H1 (cell line): ENCODE data around the gene ADAT3. TPM values are rescaled to one million over a fixed set of nuclear protein-coding genes. Genes with fewer than 3 reads are reported as not detected.
A peak's percentile ranks its signal among the peaks of the same experiment; 100 is the strongest.

ENCODE experiments used
- CTCF ChIA-PET: fragments of 300-600 bp; sonication (Branson Sonifier 250); formaldehyde crosslinking; loops from one replicate; lab custom pipeline; 2021; ENCODE audit not compliant: partially characterized antibody; lab: Charles Lee
- POLR2A ChIA-PET: fragments of 300-600 bp; sonication (Branson Sonifier 250); formaldehyde crosslinking; loops from one replicate; lab custom pipeline; 2021; ENCODE audit warnings: inconsistent platforms; ENCODE audit not compliant: partially characterized antibody; lab: Charles Lee
- DNase-seq, 2 experiments: peaks; one replicate each; pipeline versions ENCODE4 v3.0.0 to v3.0.0-alpha.2; 2010 to 2022; ENCODE audit warnings: low spot score in 2 of 2, low read depth in 1 of 2, mixed read lengths in 1 of 2
- FAIRE-seq: peaks from 2 replicates; lab custom pipeline; 2011; peaks lifted over from hg19 to GRCh38; lab: Jason Lieb, UNC
- H2AFZ ChIP-seq: 2 replicates; pipeline ENCODE4 v1.8.1; 2012; ENCODE audit warnings: low read length, inconsistent platforms
- H2AK5ac ChIP-seq: 2 replicates; pipeline ENCODE4 v1.6.1; 2013; ENCODE audit warnings: low read depth, low read length
- H2BK120ac ChIP-seq: replicated peaks from 2 replicates; pipeline ENCODE3; 2013; ENCODE audit warnings: low read depth, low read length, inconsistent platforms
- H2BK12ac ChIP-seq: 2 replicates; pipeline ENCODE4 v1.6.1; 2013; ENCODE audit warnings: low read depth, low read length
- H2BK15ac ChIP-seq: 2 replicates; pipeline ENCODE4 v1.6.1; 2013; ENCODE audit warnings: low read length
- H2BK20ac ChIP-seq: 2 replicates; pipeline ENCODE4 v1.6.1; 2013; ENCODE audit warnings: low read length
- H2BK5ac ChIP-seq: 2 replicates; pipeline ENCODE4 v1.6.1; 2013; ENCODE audit warnings: low read depth, low read length
- H3K14ac ChIP-seq: 2 replicates; pipeline ENCODE4 v1.6.1; 2013; ENCODE audit warnings: inconsistent platforms; ENCODE audit not compliant: insufficient read length
- H3K18ac ChIP-seq: 2 replicates; pipeline ENCODE4 v1.6.1; 2013; ENCODE audit warnings: low read length; ENCODE audit errors: extremely low read depth
- H3K23ac ChIP-seq: 2 replicates; pipeline ENCODE4 v1.6.1; 2013; ENCODE audit warnings: inconsistent platforms; ENCODE audit not compliant: insufficient read length
- H3K23me2 ChIP-seq: 2 replicates; pipeline ENCODE4 v1.6.1; 2013; ENCODE audit warnings: low read depth, low read length
- H3K27ac ChIP-seq: 2 replicates; pipeline ENCODE4 v1.6.1; 2011; ENCODE audit warnings: low read depth, low read length, inconsistent platforms
- H3K27me3 ChIP-seq, 4 experiments: replicated peaks in 1 of 4; 1 replicate in 1 of 4; 2 replicates in 3 of 4; pipeline versions ENCODE4 v1.6.1 to v1.8.1; 2011 to 2013; ENCODE audit warnings: low read length in 3 of 4, mild to moderate bottlenecking in 3 of 4, inconsistent platforms in 2 of 4, mixed read lengths in 2 of 4, moderate library complexity in 1 of 4; ENCODE audit not compliant: control insufficient read depth in 3 of 4, insufficient read depth in 3 of 4; ENCODE audit errors: extremely low read depth in 1 of 4
- H3K36me3 ChIP-seq, 4 experiments: 2 replicates each; pipeline versions ENCODE4 v1.6.1 to v1.8.1; 2011 to 2013; ENCODE audit warnings: mild to moderate bottlenecking in 4 of 4, low read length in 3 of 4, moderate library complexity in 2 of 4, control low read depth in 1 of 4, inconsistent platforms in 1 of 4; ENCODE audit not compliant: insufficient read depth in 4 of 4, control insufficient read depth in 2 of 4
- H3K4ac ChIP-seq: replicated peaks from 2 replicates; pipeline ENCODE3; 2013; ENCODE audit warnings: low read length, low read depth, mixed read lengths, inconsistent platforms; ENCODE audit not compliant: insufficient read length
- H3K4me1 ChIP-seq, 4 experiments: replicated peaks in 1 of 4; 1 replicate in 1 of 4; 2 replicates in 3 of 4; pipeline versions ENCODE4 v1.6.1 to v1.8.1; 2011 to 2013; ENCODE audit warnings: low read length in 3 of 4, inconsistent platforms in 2 of 4, mixed read lengths in 1 of 4; ENCODE audit not compliant: insufficient read depth in 4 of 4, control insufficient read depth in 3 of 4
- H3K4me2 ChIP-seq, 2 experiments: 2 replicates each; pipeline versions ENCODE4 v1.6.1 to v1.8.1; 2011 to 2013; ENCODE audit warnings: low read depth in 2 of 2, low read length in 2 of 2, control low read depth in 1 of 2, inconsistent platforms in 1 of 2, mild to moderate bottlenecking in 1 of 2; ENCODE audit not compliant: insufficient read depth in 1 of 2
- H3K4me3 ChIP-seq, 4 experiments: fragments of 200-600, 300-600 bp in 1 of 4; sonication (generic), shearing (Covaris generic), sonication (Bioruptor Twin) in 1 of 4; 2 replicates each; pipeline versions ENCODE4 v1.5.1 to v1.8.1; 2011 to 2016; ENCODE audit warnings: low read length in 4 of 4, low read depth in 3 of 4, control low read depth in 2 of 4, inconsistent platforms in 2 of 4, mild to moderate bottlenecking in 2 of 4, mixed read lengths in 1 of 4, moderate library complexity in 1 of 4; ENCODE audit not compliant: insufficient read depth in 2 of 4; ENCODE audit errors: extremely low read depth in 1 of 4
- H3K56ac ChIP-seq: replicated peaks from 2 replicates; pipeline ENCODE3; 2013; ENCODE audit warnings: low read depth, mild to moderate bottlenecking, mixed read lengths, low read length, inconsistent platforms; ENCODE audit not compliant: insufficient read length
- H3K79me1 ChIP-seq: 2 replicates; pipeline ENCODE4 v1.6.1; 2013; ENCODE audit warnings: low read depth, low read length, control low read depth
- H3K79me2 ChIP-seq, 2 experiments: 2 replicates each; pipeline versions ENCODE4 v1.6.1 to v1.8.1; 2012 to 2013; ENCODE audit warnings: low read length in 2 of 2, mild to moderate bottlenecking in 2 of 2, inconsistent platforms in 1 of 2; ENCODE audit not compliant: insufficient read depth in 2 of 2, control insufficient read depth in 1 of 2
- H3K9ac ChIP-seq, 4 experiments: replicated peaks in 1 of 4; 1 replicate in 1 of 4; 2 replicates in 3 of 4; pipeline versions ENCODE4 v1.6.1 to v1.8.1; 2011 to 2013; ENCODE audit warnings: low read depth in 3 of 4, low read length in 3 of 4, control low read depth in 2 of 4, mild to moderate bottlenecking in 2 of 4, moderate library complexity in 2 of 4, inconsistent platforms in 1 of 4; ENCODE audit errors: extremely low read depth in 1 of 4
- H3K9me3 ChIP-seq, 2 experiments: 2 replicates each; pipeline versions ENCODE4 v1.6.1 to v1.8.1; 2012 to 2013; ENCODE audit warnings: mild to moderate bottlenecking in 2 of 2, moderate library complexity in 2 of 2, control low read depth in 1 of 2, inconsistent platforms in 1 of 2, low read depth in 1 of 2, low read length in 1 of 2, mixed read lengths in 1 of 2; ENCODE audit not compliant: insufficient read depth in 2 of 2
- H4K20me1 ChIP-seq, 2 experiments: replicated peaks in 1 of 2; 2 replicates each; pipeline versions ENCODE3 to v1.8.1; 2011 to 2013; ENCODE audit warnings: inconsistent platforms in 2 of 2, low read length in 2 of 2, mild to moderate bottlenecking in 1 of 2; ENCODE audit not compliant: insufficient read depth in 2 of 2, control insufficient read depth in 1 of 2
- H4K5ac ChIP-seq: 2 replicates; pipeline ENCODE4 v1.6.1; 2013; ENCODE audit warnings: low read length, low read depth, mixed read lengths, inconsistent platforms; ENCODE audit not compliant: insufficient read length
- H4K8ac ChIP-seq: 2 replicates; pipeline ENCODE4 v1.8.0; 2013; ENCODE audit warnings: mild to moderate bottlenecking, moderate library complexity, low read length, inconsistent platforms; ENCODE audit not compliant: insufficient read depth; ENCODE audit errors: extremely low read depth
- H4K91ac ChIP-seq: replicated peaks from 2 replicates; pipeline ENCODE3; 2013; ENCODE audit warnings: low read length, mixed read lengths, inconsistent platforms; ENCODE audit not compliant: insufficient read length
- SAP30 ChIP-seq: fragments of 300-600 bp; sonication (generic); IDR thresholded peaks from 2 replicates; pipeline ENCODE4 v1.7.1; 2012; ENCODE audit warnings: low read length, moderate library complexity, mild to moderate bottlenecking, inconsistent platforms; ENCODE audit not compliant: insufficient read depth, insufficient replicate concordance
- WGBS, 2 experiments: shearing (Covaris generic) in 1 of 2; methylation state at CpG; one replicate each; pipeline versions ENCODE4 v1.1.6 to v1.1.7; 2013 to 2015; ENCODE audit warnings: low lambda C conversion rate in 2 of 2, mixed read lengths in 2 of 2, inconsistent platforms in 1 of 2, low coverage in 1 of 2, missing lambda C conversion rate in 1 of 2; ENCODE audit not compliant: insufficient replicate concordance in 2 of 2, insufficient coverage in 1 of 2, insufficient read length in 1 of 2; ENCODE audit errors: extremely low coverage in 1 of 2, missing lambda C conversion rate in 1 of 2; 5-methylcytosine and 5-hydroxymethylcytosine counted together
- polyA plus RNA-seq, 7 experiments: library from polyadenylated mRNA; depleted of rRNA in 3 of 7; stranded (reverse) in 5 of 7; unstranded in 2 of 7; fragments of >200 nt in 5 of 7; fragments of 200-250 nt in 2 of 7; gene quantifications; 1 replicate in 5 of 7; 2 replicates in 1 of 7; 4 replicates in 1 of 7; pipeline versions ENCODE4 v1.2.1 to v1.2.3, GENCODE V29; 2011 to 2013; ENCODE audit warnings: missing spikeins in 2 of 7, mixed read lengths in 2 of 7
- total RNA-seq: library from RNA; stranded (reverse); fragmentation: NEBNext Ultra II Directional; extraction: Animal tissue kit (Norgen Biotek cat#: 25700); gene quantifications from 2 replicates; pipeline ENCODE4 v1.2.1, GENCODE V29; 2021

Gene ADAT3
- total and polyA plus RNA-seq, 2 of the 8 experiments (the other 6 are each of a cell fraction or from before 2014, with no cell fraction given), result 5.4 to 10.8 TPM

DNA sequence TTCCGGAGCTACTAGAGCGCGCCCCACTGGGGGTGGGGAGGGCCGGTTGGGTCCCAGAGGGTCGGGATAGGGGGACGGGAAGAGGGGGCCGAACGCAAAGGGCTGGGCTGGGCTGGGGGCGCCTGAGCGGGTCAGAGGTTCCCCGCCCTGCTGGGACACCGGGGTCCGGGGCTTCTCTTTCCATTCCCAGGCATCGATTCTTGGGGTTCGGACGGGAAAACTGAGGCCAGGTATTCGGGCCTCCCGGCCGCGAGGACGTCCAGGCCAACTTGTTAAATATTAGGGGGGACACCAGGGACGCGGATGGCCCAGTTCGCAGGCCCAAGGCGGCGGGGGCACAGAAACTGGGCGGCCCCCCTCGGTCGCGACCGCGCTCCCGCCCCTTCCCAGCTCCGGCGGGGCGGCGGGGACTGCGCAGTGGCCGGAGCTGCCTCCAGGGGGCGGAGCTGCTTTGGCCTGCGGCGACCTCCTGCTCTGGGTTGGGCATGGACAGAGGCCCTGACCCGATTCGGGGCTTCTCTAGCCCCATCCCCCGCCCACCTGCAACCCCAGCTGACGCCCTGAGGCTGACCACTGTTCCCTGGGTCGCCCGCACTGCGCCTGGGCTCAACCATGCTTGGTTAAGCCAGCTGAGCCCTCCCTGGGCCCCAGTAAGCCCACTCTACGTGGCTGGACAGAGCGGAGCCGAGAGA lies 40.6 kb upstream of the ADAT3 start:
- Histone ChIP-seq H3K4me1 (peaks cover 0 to 28% (median 17%) of the 10 kb centered on the region in 4 experiments; a peak in 6 of 7 replicates), H3K27ac (peak overlapping the region; percentile 75), H3K14ac (no peak overlapping the region), H4K5ac (peak overlapping the region; percentile 95), H2AK5ac (no peak overlapping the region), H3K23ac (no peak overlapping the region), H3K27me3 (peaks cover 0 to 15% (median 6%) of the 10 kb centered on the region in 4 experiments; a peak in 5 of 7 replicates), H3K9me3 (no peaks in the 10 kb centered on the region), H3K9ac (peak overlapping the region; percentile 10 to 82 (median 76)), H3K79me2 (peaks cover 18 to 30% of the 10 kb centered on the region in 2 experiments; a peak in 3 of 4 replicates), H2BK15ac (no peak overlapping the region; the same call in 1 of the 2 replicates), H3K56ac (peak overlapping the region; percentile 79), H3K23me2 (peaks cover 5% of the 10 kb centered on the region; the same call in 1 of the 2 replicates), H2BK120ac (no peak overlapping the region), H3K4ac (peak overlapping the region; percentile 69), H3K4me3 (peak overlapping the region; percentile 59 to 96 (median 72)), H2BK5ac (peak overlapping the region; percentile 81), H4K91ac (peak overlapping the region; percentile 88), H4K20me1 (peaks cover 22 to 31% of the 10 kb centered on the region in 2 experiments), H3K4me2 (peak overlapping the region; percentile 32 to 89; a peak in 3 of 4 replicates), H2AFZ (no peak overlapping the region), H3K18ac (peak overlapping the region; percentile 99), H4K8ac (peak overlapping the region; percentile 95), H2BK12ac (peak overlapping the region; percentile 5; the same call in 1 of the 2 replicates), H3K36me3 (no peaks in the 10 kb centered on the region), H3K79me1 (0 out of 2 replicates have a peak, but pooled peaks cover 2% of the 10 kb centered on the region), H2BK20ac (no peak overlapping the region)
- WGBS, 2 experiments, result 12% methylated on average over 29 of the region's 52 CpGs; no CpG with 5 or more reads in 1 of the 2 experiments
- CTCF ChIA-PET, result interaction anchor here (0.5 to 2.6 kb wide), 17 partner anchors 11 to 774 kb away, joined by 3 to 12 read pairs (median 3); no protein-coding TSS in a partner anchor
- DNase-seq (peak in 1 of 2 experiments; percentile 91), FAIRE-seq (no peak)
- POLR2A ChIA-PET, result interaction anchor here (0.8 to 1.6 kb wide), 15 partner anchors 10 to 611 kb away, joined by 3 to 10 read pairs (median 5); partner anchors contain the start of genes ABHD17A, ADAT3, GADD45B and REXO1
- no peak for TF ChIP-seq SAP30
